Measurements from ENCODE around the gene MED26.

Gene MED26

GRCh38 chr19:16645140-16645539, 17.1 kb upstream of the MED26 start:
- DNase-seq = no peak

- no peak for DNase-seq
Observed at GRCh38 chr19:16641695-16642094, 13.7 kb upstream of the MED26 start.

- DNase-seq = no peak
Observed at GRCh38 chr19:16640951-16641350, 12.9 kb upstream of the MED26 start.

- DNase-seq = no peak
Observed at GRCh38 chr19:16638666-16639065, 10.7 kb upstream of the MED26 start.

GRCh38 chr19:16637535-16637934, 9.5 kb upstream of the MED26 start:
- no peak for DNase-seq

GRCh38 chr19:16631465-16631864, 3.5 kb upstream of the MED26 start:
- DNase-seq = no peak

GRCh38 chr19:16628984-16629691, 1.1 kb upstream of the MED26 start:
- DNase-seq = peak in 3 of 6 experiments; percentile 58 to 66 (median 62)

- DNase-seq = peak in 1 of 6 experiments; percentile 39
Observed at GRCh38 chr19:16627928-16628182, 149 bp downstream of the MED26 start.

GRCh38 chr19:16627193-16627927, 644 bp downstream of the MED26 start:
- peak in 3 of 6 experiments; percentile 21 to 35 (median 32) for DNase-seq

GRCh38 chr19:16626796-16627192, 1.2 kb downstream of the MED26 start:
- DNase-seq = peak in 2 of 6 experiments; percentile 2 to 6

GRCh38 chr19:16625163-16625958, 2.6 kb downstream of the MED26 start:
- DNase-seq = no peak

- DNase-seq = no peak
Observed at GRCh38 chr19:16624236-16624635, 3.8 kb downstream of the MED26 start.

GRCh38 chr19:16623576-16623975, 4.4 kb downstream of the MED26 start:
- no peak for DNase-seq

GRCh38 chr19:16623066-16623465, 4.9 kb downstream of the MED26 start:
- DNase-seq = no peak

GRCh38 chr19:16621165-16621800, 6.7 kb downstream of the MED26 start:
- DNase-seq = no peak

GRCh38 chr19:16620584-16620983, 7.4 kb downstream of the MED26 start:
- DNase-seq = no peak

- no peak for DNase-seq
Observed at GRCh38 chr19:16620018-16620417, 8.0 kb downstream of the MED26 start.

GRCh38 chr19:16619457-16619856, 8.5 kb downstream of the MED26 start:
- DNase-seq = no peak

- DNase-seq = no peak
Observed at GRCh38 chr19:16618248-16618647, 9.8 kb downstream of the MED26 start.

GRCh38 chr19:16615808-16616207, 12.2 kb downstream of the MED26 start:
- DNase-seq = no peak

- no peak for DNase-seq
Observed at GRCh38 chr19:16614941-16615340, 13.1 kb downstream of the MED26 start.

GRCh38 chr19:16613841-16614240, 14.2 kb downstream of the MED26 start:
- DNase-seq = no peak

- DNase-seq = no peak
Observed at GRCh38 chr19:16612636-16613035, 15.4 kb downstream of the MED26 start.

All from stimulated activated naive CD4-positive, alpha-beta T cell (primary cell).